ENCODE data around the gene LIPM.
"Not testable (repeated sequence)": the region's sequence is repeated elsewhere in the genome, so short reads cannot be mapped to it uniquely, and the experiment has no call there.

LIPM gene

DNA sequence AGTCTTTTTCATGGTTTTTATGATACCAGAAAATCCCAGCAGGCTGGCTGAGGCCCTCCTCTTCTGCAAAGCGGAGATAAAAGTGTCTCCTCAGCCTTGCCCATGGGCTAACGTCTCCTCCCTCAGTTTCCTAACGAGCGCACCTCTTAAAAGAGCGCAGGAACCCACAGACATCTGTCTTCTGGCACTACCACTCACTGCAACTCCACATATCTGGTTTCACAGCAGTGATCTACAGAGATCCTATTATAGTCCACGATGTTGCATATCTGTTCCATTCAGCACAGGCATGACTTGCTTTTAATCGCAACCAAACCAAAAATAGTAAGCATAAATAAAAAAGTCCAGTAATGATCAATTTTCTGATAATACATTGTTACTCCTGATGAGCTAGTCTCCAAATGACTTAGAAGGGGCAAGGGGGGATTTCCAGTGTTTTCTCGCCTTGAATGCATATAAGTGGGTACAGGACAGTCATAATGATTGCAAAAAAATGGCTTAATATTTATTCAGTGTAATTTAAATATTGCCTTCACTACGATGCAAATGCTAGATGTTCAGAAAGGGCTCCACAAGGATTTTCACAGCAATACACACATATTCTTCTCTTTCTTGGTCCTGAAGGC, 28.2 kb downstream of the LIPM start:
- Histone ChIP-seq H3K27me3 (ENCODE audit: insufficient read depth, low read length) (no peaks in the 10 kb centered on the region), H3K9me3 (ENCODE audit: insufficient read depth, low read depth, low read length) (no peaks in the 10 kb centered on the region), H3K4me3 (ENCODE audit: low read length) (no peak overlapping the region), H3K4me1 (ENCODE audit: insufficient read depth, low read length) (no peaks in the 10 kb centered on the region), H3K9ac (ENCODE audit: low read depth, low read length) (no peak overlapping the region), H3K27ac (ENCODE audit: low read depth, low read length) (no peak overlapping the region), H3K36me3 (ENCODE audit: insufficient read depth, low read length) (no peaks in the 10 kb centered on the region)
- 90% methylated on average over 8 of the region's 9 CpGs for WGBS

DNA sequence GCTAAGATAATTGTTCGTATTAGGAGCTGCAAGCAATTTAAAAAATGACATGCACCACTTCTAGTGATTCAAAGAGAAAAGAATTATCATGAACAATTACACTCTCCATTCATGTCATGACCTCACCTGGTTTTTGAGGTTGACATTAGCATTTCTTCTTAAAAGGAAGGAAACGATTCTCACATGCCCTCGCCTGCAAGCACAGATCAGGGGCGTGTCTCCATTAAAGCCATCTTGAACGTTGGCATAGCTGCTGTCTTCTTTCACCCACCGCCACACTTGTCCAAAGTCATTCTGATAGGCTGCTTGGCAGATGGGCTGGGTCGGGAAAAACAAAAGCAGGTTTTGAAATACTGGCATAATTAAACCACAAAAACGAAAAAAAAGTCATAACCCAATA, 29.2 kb downstream of the LIPM start:
- Histone ChIP-seq H3K27me3 (ENCODE audit: insufficient read depth, low read length) (no peaks in the 10 kb centered on the region), H3K9me3 (ENCODE audit: insufficient read depth, low read depth, low read length) (no peaks in the 10 kb centered on the region), H3K4me1 (ENCODE audit: insufficient read depth, low read length) (no peaks in the 10 kb centered on the region), H3K27ac (ENCODE audit: low read depth, low read length) (no peak overlapping the region), H3K9ac (ENCODE audit: low read depth, low read length) (no peak overlapping the region), H3K36me3 (ENCODE audit: insufficient read depth, low read length) (no peaks in the 10 kb centered on the region), H3K4me3 (ENCODE audit: low read length) (no peak overlapping the region)
- WGBS: 78% methylated on average over 7 of the region's 8 CpGs

DNA sequence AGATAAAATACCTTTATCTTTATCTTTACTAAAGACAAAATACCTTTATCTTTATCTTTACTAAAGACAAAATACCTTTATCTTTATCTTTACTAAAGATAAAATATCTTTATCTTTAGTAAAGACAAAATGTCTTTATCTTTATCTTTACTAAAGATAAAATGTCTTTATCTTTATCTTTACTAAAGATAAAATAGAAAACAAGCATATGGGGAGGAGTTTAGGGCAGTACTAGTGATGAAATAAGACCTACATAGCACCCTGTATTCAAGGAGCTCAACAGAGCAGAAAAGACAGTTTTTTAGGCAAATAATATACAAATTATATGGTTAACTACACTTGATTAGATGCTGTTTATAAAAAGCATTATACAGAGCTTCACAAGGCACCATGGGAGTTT, 29.8 kb downstream of the LIPM start:
- no peak overlapping the region for H3K9ac ChIP-seq (ENCODE audit: low read depth, low read length)
- H3K27ac ChIP-seq (ENCODE audit: low read depth, low read length): no peak overlapping the region
- no peaks in the 10 kb centered on the region for H3K36me3 ChIP-seq (ENCODE audit: insufficient read depth, low read length)
- H3K27me3 ChIP-seq (ENCODE audit: insufficient read depth, low read length): no peaks in the 10 kb centered on the region
- H3K4me3 ChIP-seq (ENCODE audit: low read length): no peak overlapping the region
- H3K4me1 ChIP-seq (ENCODE audit: insufficient read depth, low read length): no peaks in the 10 kb centered on the region
- H3K9me3 ChIP-seq (ENCODE audit: insufficient read depth, low read depth, low read length): no peaks in the 10 kb centered on the region

DNA sequence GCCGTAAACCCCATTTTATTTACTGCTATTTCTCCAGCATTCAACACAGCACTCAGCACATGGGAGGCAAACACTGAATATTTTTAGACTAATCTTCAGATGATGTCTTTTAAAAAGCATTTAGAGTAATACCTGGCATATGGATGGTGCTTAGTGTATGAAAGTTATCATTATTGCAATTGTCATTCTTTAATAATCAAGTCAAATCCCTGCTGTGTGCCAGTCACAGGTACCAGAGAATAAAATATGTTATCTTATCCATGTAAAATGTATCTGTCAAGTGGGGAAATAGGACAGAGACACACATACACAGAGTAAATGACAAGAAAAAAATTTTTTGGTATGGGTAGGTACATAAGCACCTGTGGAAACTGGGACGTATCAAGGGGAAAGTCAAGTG, 30.6 kb downstream of the LIPM start:
- Histone ChIP-seq H3K27ac (ENCODE audit: low read depth, low read length) (no peak overlapping the region), H3K36me3 (ENCODE audit: insufficient read depth, low read length) (no peaks in the 10 kb centered on the region), H3K9ac (ENCODE audit: low read depth, low read length) (no peak overlapping the region), H3K9me3 (ENCODE audit: insufficient read depth, low read depth, low read length) (no peaks in the 10 kb centered on the region), H3K4me3 (ENCODE audit: low read length) (no peak overlapping the region), H3K27me3 (ENCODE audit: insufficient read depth, low read length) (no peaks in the 10 kb centered on the region), H3K4me1 (ENCODE audit: insufficient read depth, low read length) (no peaks in the 10 kb centered on the region)
- WGBS: 100% methylated on average over 2 of the region's 2 CpGs

DNA sequence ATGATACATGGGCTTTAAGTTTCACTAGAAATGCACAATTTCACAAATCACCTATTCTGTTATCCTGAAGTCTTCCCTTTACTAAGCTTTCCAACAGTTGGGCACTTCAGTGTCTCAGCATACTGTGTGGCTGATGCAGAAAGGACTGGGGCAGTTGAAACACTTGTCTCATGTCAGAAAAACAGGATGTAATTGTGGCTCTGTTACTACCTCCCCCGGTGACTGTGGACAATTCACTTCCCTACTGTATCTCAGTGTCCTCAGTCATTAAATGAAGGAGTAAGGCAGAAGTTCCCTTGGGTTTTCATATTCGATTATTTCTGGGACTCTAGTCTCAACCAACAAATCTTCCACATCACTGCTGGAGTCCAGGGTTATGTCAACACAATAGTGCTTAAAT, 31.2 kb downstream of the LIPM start:
- Histone ChIP-seq H3K9ac (ENCODE audit: low read depth, low read length) (no peak overlapping the region), H3K4me3 (ENCODE audit: low read length) (no peak overlapping the region), H3K36me3 (ENCODE audit: insufficient read depth, low read length) (no peaks in the 10 kb centered on the region), H3K27ac (ENCODE audit: low read depth, low read length) (no peak overlapping the region), H3K27me3 (ENCODE audit: insufficient read depth, low read length) (no peaks in the 10 kb centered on the region), H3K4me1 (ENCODE audit: insufficient read depth, low read length) (no peaks in the 10 kb centered on the region), H3K9me3 (ENCODE audit: insufficient read depth, low read depth, low read length) (no peaks in the 10 kb centered on the region)
- 89% methylated on average over 2 of the region's 2 CpGs for WGBS

DNA sequence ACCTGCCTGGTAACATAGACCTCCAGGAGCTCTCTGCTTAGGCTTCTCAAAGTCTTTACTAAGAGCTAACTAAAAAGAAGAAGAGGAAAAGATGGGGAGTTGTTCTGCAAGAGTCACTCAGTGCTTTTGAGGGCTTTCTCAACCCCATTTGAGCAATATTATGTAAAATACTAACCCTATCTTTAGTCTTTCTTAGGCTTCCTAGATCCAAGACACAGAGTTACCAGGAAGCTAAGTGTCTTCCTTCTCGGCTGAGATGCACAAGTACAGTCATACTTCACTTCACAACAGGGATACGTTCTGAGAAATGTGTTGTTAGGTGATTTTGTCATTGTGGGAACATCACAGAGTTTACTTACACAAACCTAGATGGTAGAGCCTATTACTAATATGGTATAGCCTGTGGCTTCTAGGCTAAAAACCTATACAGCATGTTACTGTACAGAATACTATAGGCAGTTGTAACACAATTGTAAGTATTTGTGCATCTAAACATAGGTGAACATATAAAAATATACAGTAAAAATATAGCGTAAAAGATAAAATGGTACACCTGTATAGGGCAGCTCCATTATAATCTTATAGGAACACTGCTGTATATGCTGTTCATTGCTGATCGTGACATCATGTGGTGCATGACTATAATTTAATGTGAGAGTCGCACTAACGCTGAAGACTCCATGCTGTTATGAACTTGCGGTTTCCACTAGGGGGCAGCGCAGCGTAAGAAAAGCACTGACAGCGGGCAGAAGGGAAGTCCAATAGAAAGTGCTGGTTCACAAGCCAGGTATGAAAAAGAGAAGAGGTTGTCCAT, 32.8 kb downstream of the LIPM start:
- H3K4me3 ChIP-seq (ENCODE audit: low read length): no peak overlapping the region
- no peak overlapping the region for H3K27ac ChIP-seq (ENCODE audit: low read depth, low read length)
- WGBS: 14% methylated on average over 8 of the region's 10 CpGs
- no peaks in the 10 kb centered on the region for H3K4me1 ChIP-seq (ENCODE audit: insufficient read depth, low read length)
- no peaks in the 10 kb centered on the region for H3K9me3 ChIP-seq (ENCODE audit: insufficient read depth, low read depth, low read length)
- H3K27me3 ChIP-seq (ENCODE audit: insufficient read depth, low read length): no peaks in the 10 kb centered on the region
- no peaks in the 10 kb centered on the region for H3K36me3 ChIP-seq (ENCODE audit: insufficient read depth, low read length)
- no peak overlapping the region for H3K9ac ChIP-seq (ENCODE audit: low read depth, low read length)

GRCh38 chr10:88835910-88836221, 33.3 kb downstream of the LIPM start:
- 43% methylated on average over 2 of the region's 2 CpGs for WGBS
- Histone ChIP-seq H3K9ac (ENCODE audit: low read depth, low read length) (no peak overlapping the region), H3K9me3 (ENCODE audit: insufficient read depth, low read depth, low read length) (no peaks in the 10 kb centered on the region), H3K27me3 (ENCODE audit: insufficient read depth, low read length) (no peaks in the 10 kb centered on the region), H3K36me3 (ENCODE audit: insufficient read depth, low read length) (no peaks in the 10 kb centered on the region), H3K4me1 (ENCODE audit: insufficient read depth, low read length) (no peaks in the 10 kb centered on the region), H3K4me3 (ENCODE audit: low read length) (no peak overlapping the region), H3K27ac (ENCODE audit: low read depth, low read length) (no peak overlapping the region)

GRCh38 chr10:88837632-88838031, 35.1 kb downstream of the LIPM start:
- H3K27ac ChIP-seq (ENCODE audit: low read depth, low read length); H3K9me3 ChIP-seq (ENCODE audit: insufficient read depth, low read depth, low read length); H3K27me3 ChIP-seq (ENCODE audit: insufficient read depth, low read length); H3K4me3 ChIP-seq (ENCODE audit: low read length); H3K36me3 ChIP-seq (ENCODE audit: insufficient read depth, low read length); H3K9ac ChIP-seq (ENCODE audit: low read depth, low read length); H3K4me1 ChIP-seq (ENCODE audit: insufficient read depth, low read length): not testable (repeated sequence)

GRCh38 chr10:88838766-88839350, 36.3 kb downstream of the LIPM start:
- Histone ChIP-seq H3K9me3 (ENCODE audit: insufficient read depth, low read depth, low read length) (no peaks in the 10 kb centered on the region), H3K4me3 (ENCODE audit: low read length) (no peak overlapping the region), H3K27ac (ENCODE audit: low read depth, low read length) (no peak overlapping the region), H3K36me3 (ENCODE audit: insufficient read depth, low read length) (no peaks in the 10 kb centered on the region), H3K9ac (ENCODE audit: low read depth, low read length) (no peak overlapping the region), H3K27me3 (ENCODE audit: insufficient read depth, low read length) (no peaks in the 10 kb centered on the region), H3K4me1 (ENCODE audit: insufficient read depth, low read length) (no peaks in the 10 kb centered on the region)
- WGBS: 91% methylated on average over 5 of the region's 5 CpGs

GRCh38 chr10:88840104-88840503, 37.6 kb downstream of the LIPM start:
- Histone ChIP-seq H3K27ac (ENCODE audit: low read depth, low read length) (no peak overlapping the region), H3K36me3 (ENCODE audit: insufficient read depth, low read length) (no peaks in the 10 kb centered on the region), H3K4me3 (ENCODE audit: low read length) (no peak overlapping the region), H3K9me3 (ENCODE audit: insufficient read depth, low read depth, low read length) (no peaks in the 10 kb centered on the region), H3K4me1 (ENCODE audit: insufficient read depth, low read length) (no peaks in the 10 kb centered on the region), H3K9ac (ENCODE audit: low read depth, low read length) (no peak overlapping the region), H3K27me3 (ENCODE audit: insufficient read depth, low read length) (no peaks in the 10 kb centered on the region)
- WGBS: no CpG with 5 or more reads among the region's 3 CpGs

DNA sequence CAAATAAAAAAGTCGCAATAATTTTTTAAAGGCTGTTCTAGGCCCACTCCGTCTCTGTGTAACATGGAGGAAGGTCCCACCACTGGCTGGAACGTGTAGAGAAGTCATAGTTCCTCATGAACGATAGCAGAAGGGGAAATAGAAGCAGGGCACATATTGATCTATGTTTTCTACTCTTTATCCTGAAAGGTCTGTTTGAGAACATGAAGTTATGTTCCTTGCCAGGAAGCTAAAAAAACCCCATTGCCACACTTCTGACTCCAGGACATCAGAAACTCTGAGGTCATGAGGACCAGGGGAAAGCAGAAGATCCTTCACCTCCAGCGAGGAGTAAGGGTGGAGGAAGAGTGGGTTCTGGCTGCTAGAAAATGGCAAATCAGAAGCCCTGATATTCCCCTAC, 38.4 kb downstream of the LIPM start:
- no peak overlapping the region for H3K4me3 ChIP-seq (ENCODE audit: low read length)
- no peaks in the 10 kb centered on the region for H3K36me3 ChIP-seq (ENCODE audit: insufficient read depth, low read length)
- no peak overlapping the region for H3K9ac ChIP-seq (ENCODE audit: low read depth, low read length)
- 92% methylated on average over 4 of the region's 5 CpGs for WGBS
- H3K9me3 ChIP-seq (ENCODE audit: insufficient read depth, low read depth, low read length): no peaks in the 10 kb centered on the region
- H3K4me1 ChIP-seq (ENCODE audit: insufficient read depth, low read length): no peaks in the 10 kb centered on the region
- no peaks in the 10 kb centered on the region for H3K27me3 ChIP-seq (ENCODE audit: insufficient read depth, low read length)
- no peak overlapping the region for H3K27ac ChIP-seq (ENCODE audit: low read depth, low read length)
